HG02759 (cell line): Measurements from ENCODE around the gene HMCN1.

Source experiments
- ATAC-seq: cut with Tn5 transposase; IDR thresholded peaks from one replicate; pipeline ENCODE4 v1.9.1; 2021; ENCODE audit warnings: mild to moderate bottlenecking, moderate library complexity; ENCODE audit not compliant: unreplicated experiment

HMCN1 gene

DNA sequence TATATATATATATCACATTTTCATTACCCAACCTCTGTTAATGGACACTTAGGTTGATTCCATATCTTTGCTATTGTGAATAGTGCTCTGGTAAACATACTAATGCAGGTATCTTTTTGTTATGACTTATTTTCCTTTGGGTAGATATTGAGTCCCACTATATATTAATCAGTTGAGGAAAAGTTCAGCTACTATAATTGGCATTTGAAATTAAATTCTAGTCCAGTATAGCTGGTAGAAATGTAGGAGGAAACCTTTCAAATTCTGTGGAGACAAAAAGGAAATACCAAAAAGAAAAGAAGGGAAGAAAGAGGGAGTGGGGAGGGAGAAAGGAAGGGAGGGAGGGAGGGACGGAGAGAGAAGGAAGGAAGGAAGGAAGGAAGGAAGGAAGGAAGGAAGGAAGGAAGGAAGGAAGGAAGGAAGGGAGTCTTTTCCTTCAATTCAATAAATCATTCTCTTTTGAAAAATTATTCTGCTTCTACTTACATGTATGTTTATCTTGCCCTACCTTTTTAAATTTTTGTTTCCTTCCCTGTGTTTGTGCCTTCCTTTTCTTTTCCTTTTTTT lies 329.0 kb downstream of the HMCN1 start:
- ATAC-seq: no peak

DNA sequence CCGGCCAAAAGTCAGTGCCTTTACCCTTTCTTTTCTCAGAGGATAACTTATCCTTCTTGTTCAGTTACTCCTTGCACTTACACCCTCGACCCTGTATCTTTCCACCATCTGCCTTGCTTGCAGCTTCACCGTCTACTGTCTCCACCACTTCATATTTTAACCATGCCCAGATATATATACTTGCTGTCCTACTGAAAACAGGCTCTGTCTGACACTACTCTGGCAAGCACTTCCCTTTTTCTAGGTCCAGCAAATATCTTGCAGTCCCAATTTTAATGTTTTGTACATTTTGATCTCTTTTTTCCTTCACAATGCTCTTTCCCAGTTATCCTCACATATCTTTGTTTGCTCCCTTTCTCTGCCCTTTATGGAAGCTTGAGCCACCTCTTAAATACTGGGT lies 332.2 kb downstream of the HMCN1 start:
- ATAC-seq: no peak

- ATAC-seq: no peak
These were observed 339.5 kb downstream of the HMCN1 start for GRCh38 chr1:186073697-186074096.

DNA sequence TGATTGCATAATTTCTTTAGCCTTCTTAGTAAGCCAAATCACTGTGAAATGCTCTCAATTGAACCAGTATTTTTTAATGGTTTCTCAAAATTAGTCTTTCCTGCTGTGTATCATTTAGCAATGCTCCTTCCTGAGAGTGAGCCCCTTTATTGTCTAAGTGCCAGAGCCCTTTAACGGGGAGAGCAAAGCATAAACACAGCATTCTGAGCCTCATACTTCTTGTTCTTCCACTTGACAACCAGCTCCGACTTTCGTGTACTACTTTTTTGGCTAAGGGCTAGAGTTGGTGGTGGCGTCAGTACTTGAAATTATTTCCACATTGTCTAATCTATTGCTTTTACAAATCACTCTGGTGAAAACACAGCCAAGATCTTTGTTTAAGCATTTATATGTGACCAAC lies 341.8 kb downstream of the HMCN1 start:
- no peak for ATAC-seq

- peak; percentile 99 for ATAC-seq
These were observed 344.1 kb downstream of the HMCN1 start for GRCh38 chr1:186078245-186078644.

- ATAC-seq: no peak
These were observed 345.0 kb downstream of the HMCN1 start for GRCh38 chr1:186079084-186079684.

- ATAC-seq: peak; percentile 57
These were observed 348.2 kb downstream of the HMCN1 start for GRCh38 chr1:186082235-186082937.

GRCh38 chr1:186086583-186086982 lies 352.4 kb downstream of the HMCN1 start:
- no peak for ATAC-seq

DNA sequence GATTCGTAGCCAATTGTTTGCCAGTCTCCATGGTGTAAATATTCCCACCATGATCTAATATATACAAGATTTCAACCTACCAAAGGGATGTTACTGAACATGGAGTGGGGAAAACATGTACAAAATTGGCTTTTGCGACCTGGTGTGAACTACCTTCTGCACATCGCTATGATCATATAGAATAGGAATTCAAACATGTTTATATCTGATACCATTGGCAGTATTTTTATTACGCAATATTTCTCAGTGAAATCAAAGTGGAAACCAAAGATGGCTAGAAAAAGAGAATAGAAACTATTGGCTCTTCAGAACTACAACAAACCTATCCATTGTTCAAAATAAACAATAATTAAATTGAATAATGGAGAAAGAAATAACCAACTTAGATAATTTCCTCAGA lies 355.7 kb downstream of the HMCN1 start:
- ATAC-seq: no peak

DNA sequence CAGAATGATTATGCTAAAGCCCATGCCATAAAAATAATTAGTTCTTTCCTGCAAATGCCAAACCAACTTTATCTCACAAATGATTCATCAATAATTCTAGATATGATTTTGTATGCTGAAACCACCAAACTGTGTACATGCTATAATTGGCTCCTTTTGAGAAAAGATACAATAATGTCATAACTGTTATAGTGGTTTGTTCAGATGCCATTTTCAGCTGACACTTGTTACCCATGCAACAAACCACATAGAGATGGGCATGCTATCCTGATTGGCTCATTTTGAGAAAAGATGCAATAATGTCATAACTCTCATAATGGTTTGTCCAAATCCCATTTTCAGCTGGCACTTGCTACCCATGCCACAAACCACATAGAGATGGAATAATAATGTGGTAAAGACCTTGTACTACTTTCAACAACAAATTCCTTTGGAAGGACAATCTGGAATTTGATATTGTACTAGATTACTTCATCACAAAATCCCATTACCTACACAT lies 357.1 kb downstream of the HMCN1 start:
- no peak for ATAC-seq

GRCh38 chr1:186093437-186093836 lies 359.2 kb downstream of the HMCN1 start:
- ATAC-seq: no peak

GRCh38 chr1:186094172-186094571 lies 360.0 kb downstream of the HMCN1 start:
- no peak for ATAC-seq

GRCh38 chr1:186099336-186100104 lies 365.3 kb downstream of the HMCN1 start:
- no peak for ATAC-seq

DNA sequence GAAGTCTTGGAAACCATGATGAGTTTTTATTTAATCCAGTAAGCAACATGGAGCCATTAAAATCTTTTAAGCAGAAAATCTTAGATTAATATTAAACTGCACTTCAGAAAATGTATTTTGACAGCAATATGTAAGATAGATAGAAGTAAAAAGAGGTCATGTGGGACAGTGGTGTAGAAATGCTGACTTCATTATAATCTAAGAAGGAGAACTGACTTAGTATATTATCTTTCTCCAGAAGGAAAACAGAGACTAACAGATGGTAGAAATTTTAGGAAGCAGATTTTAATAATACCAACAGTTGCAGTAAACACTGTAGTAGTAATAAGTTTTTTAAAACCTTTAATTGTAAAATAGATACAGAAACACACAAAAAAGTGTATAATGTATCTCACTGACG lies 367.9 kb downstream of the HMCN1 start:
- no peak for ATAC-seq

DNA sequence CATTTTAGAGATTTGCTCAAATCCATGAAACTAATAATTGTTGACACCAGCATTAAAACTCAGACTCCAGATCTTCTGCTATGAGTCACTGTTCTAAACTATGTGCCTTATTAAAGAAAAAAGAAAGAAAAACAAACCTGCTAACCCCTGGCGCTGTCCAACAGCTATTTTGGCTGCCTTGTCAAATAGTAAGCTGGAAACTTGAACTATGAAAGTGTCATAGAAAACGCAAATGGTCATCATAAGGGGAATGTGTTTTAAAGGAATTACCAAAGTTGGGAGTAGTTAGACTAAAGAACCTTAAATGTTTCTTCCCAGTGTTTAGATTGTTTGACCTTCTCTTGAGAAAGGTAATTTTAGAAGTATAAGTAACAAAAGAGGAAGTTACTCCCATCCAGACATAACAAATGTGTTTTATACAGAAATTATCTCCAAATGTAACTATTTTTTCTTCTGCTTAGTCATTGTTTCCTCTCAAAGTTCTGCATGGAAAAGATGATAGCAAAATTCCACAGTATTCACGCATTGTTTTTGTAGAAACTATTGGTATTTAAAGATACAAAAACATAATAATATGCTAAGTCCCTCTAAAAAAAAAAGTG lies 368.5 kb downstream of the HMCN1 start:
- ATAC-seq: no peak

- no peak for ATAC-seq
These were observed 370.3 kb downstream of the HMCN1 start for GRCh38 chr1:186104459-186104858.

DNA sequence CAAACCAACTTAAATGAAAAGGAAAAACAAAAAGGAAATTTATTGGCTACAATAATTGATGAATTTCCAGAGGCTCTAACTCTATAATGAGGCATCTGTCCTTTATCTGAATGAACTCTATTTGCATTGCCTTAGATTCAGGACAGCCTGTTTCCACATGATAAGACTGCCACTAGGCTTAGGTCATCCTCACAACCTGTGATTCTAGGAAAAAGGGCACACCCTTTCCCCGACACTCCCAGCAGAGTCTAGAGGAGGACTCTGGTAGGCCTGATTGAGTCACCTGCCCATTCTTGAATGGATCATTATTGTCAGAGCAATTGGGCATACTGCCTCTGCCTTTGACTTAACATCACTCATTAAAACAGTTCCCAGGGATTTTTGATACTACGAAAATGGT lies 378.1 kb downstream of the HMCN1 start:
- no peak for ATAC-seq

DNA sequence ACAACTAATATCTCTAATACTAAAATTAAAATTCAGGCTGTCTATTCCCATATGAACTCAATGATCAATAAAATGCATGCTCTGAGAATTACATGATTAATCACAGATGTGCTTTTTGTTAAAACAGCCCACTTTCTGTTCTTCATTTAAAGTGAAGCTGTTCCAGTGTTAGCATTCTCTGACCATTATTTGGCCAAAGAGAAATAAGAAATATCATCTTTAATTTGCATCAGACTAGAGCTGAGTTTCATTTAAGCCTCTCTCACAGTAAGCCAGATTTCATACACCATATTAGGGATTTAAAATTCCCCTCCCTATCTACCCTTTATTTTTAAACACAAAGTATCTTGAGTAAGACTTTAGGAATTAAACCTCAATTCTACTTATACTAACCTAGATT lies 379.3 kb downstream of the HMCN1 start:
- ATAC-seq: no peak

- no peak for ATAC-seq
These were observed 384.5 kb downstream of the HMCN1 start for GRCh38 chr1:186118724-186119123.

DNA sequence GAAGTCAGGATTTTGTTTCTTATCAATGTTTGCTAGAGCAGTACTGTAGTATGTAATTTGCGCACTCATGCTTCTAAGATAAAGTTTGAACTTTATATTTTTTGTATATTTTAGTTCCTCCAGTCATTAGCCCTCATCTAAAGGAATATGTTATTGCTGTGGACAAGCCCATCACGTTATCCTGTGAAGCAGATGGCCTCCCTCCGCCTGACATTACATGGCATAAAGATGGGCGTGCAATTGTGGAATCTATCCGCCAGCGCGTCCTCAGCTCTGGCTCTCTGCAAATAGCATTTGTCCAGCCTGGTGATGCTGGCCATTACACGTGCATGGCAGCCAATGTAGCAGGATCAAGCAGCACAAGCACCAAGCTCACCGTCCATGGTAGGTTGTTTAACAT lies 388.6 kb downstream of the HMCN1 start:
- ATAC-seq: no peak

GRCh38 chr1:186125035-186125434 lies 390.8 kb downstream of the HMCN1 start:
- ATAC-seq: no peak
